Measurements from ENCODE around the gene TENM3.

- TF ChIP-seq CTCF (IDR thresholded peaks at IDR 0.05; ENCODE audit: low read depth, low read length, poor library complexity, severe bottlenecking), result no peak
- TF ChIP-seq EZH2phosphoT487 (IDR thresholded peaks at IDR 0.05; ENCODE audit: borderline replicate concordance, low read length), result no peak
These were observed 535.2 kb downstream of the TENM3 start for GRCh38 chr4:182778222-182778982.
